ENCODE data around the gene CAV3. TPM values are rescaled to one million over a fixed set of nuclear protein-coding genes. Genes with fewer than 3 reads are reported as not detected.

CAV3 gene
- total RNA-seq, 4 donors from 2014 or later: 12.0 to 19.7 (median 14.3) TPM

DNA sequence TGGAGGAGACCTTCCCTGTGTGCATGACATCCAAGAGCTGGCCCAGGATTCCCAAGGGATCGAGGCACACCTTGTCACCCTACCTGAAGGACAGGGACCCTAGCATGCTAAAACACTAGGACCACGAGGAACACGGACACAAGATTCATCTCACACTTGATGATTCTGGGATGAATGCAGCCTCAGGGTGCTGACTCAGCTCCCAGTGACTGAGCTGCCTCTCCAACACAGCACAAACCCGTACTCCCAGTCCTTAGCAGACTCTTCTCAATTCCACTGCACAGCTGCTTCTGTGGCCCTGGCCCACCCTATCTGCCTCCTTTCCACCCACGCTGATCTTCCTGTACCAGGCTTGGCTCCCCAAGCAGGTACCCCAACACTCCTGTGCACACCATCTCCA lies 44.9 kb downstream of the CAV3 start:
- in situ Hi-C loops (cut with MboI; ENCODE audit: low sequenced_read_pairs in 4 of 4): loop anchor here in 1 of 4 donors (10.0 kb wide), 1 partner anchor 114 kb away; no protein-coding TSS in a partner anchor

DNA sequence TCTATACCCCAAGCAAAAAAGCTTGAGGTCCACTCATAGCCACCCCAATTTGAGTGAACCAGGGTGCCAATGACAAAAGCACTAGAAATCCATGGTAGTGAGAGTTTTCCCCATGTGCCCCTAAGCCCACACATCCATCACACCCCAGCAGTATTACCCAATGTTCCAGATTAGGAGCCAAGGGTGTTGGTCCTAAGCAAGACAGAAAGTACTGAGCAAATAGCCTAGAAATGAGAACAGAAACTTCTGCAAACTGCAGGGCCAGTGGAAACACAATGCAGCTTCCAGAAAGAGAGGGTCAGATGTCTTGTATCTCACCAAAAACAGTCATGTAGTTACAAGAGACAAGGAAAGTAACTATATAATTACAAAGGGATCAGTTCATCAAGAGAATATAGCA lies 46.7 kb downstream of the CAV3 start:
- no peak overlapping the region for H3K4me3 ChIP-seq
- H3K27me3 ChIP-seq: peaks cover 0 to 3% (median 0%) of the 10 kb centered on the region in 3 donors
- no peak overlapping the region for H3K27ac ChIP-seq
- in situ Hi-C loops (cut with MboI; ENCODE audit: low sequenced_read_pairs in 4 of 4) (no loop called here), intact Hi-C loops (cut with DNase I; ENCODE audit: low total_unique reads) (no loop called here)
- no peaks in the 10 kb centered on the region for H3K36me3 ChIP-seq
- no peak for TF ChIP-seq POLR2A (IDR thresholded peaks at IDR 0.05)
- TF ChIP-seq, protein P1, sequence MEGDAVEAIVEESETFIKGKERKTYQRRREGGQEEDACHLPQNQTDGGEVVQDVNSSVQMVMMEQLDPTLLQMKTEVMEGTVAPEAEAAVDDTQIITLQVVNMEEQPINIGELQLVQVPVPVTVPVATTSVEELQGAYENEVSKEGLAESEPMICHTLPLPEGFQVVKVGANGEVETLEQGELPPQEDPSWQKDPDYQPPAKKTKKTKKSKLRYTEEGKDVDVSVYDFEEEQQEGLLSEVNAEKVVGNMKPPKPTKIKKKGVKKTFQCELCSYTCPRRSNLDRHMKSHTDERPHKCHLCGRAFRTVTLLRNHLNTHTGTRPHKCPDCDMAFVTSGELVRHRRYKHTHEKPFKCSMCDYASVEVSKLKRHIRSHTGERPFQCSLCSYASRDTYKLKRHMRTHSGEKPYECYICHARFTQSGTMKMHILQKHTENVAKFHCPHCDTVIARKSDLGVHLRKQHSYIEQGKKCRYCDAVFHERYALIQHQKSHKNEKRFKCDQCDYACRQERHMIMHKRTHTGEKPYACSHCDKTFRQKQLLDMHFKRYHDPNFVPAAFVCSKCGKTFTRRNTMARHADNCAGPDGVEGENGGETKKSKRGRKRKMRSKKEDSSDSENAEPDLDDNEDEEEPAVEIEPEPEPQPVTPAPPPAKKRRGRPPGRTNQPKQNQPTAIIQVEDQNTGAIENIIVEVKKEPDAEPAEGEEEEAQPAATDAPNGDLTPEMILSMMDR (IDR thresholded peaks at IDR 0.05 in 4 of 5, conservative IDR thresholded peaks at IDR 0.05 in 1 of 5): no peak
- no peak for ATAC-seq
- H3K9me3 ChIP-seq: no peaks in the 10 kb centered on the region
- H3K4me1 ChIP-seq: no peaks in the 10 kb centered on the region
- no peak for DNase-seq

More for the DNA sequence above, 44.9 kb downstream of the CAV3 start:
- no peak overlapping the region for H3K4me3 ChIP-seq
- TF ChIP-seq, protein P1 (IDR thresholded peaks at IDR 0.05 in 4 of 5, conservative IDR thresholded peaks at IDR 0.05 in 1 of 5): no peak
- no peak for TF ChIP-seq POLR2A (IDR thresholded peaks at IDR 0.05)
- H3K27ac ChIP-seq: no peak overlapping the region
- DNase-seq (no peak), ATAC-seq (no peak)
- H3K4me1 ChIP-seq: no peaks in the 10 kb centered on the region
- no peaks in the 10 kb centered on the region for H3K36me3 ChIP-seq
- intact Hi-C loops (cut with DNase I; ENCODE audit: low total_unique reads): no loop called here
- H3K27me3 ChIP-seq: peaks cover 0 to 3% (median 0%) of the 10 kb centered on the region in 3 donors
- H3K9me3 ChIP-seq: no peaks in the 10 kb centered on the region

DNA sequence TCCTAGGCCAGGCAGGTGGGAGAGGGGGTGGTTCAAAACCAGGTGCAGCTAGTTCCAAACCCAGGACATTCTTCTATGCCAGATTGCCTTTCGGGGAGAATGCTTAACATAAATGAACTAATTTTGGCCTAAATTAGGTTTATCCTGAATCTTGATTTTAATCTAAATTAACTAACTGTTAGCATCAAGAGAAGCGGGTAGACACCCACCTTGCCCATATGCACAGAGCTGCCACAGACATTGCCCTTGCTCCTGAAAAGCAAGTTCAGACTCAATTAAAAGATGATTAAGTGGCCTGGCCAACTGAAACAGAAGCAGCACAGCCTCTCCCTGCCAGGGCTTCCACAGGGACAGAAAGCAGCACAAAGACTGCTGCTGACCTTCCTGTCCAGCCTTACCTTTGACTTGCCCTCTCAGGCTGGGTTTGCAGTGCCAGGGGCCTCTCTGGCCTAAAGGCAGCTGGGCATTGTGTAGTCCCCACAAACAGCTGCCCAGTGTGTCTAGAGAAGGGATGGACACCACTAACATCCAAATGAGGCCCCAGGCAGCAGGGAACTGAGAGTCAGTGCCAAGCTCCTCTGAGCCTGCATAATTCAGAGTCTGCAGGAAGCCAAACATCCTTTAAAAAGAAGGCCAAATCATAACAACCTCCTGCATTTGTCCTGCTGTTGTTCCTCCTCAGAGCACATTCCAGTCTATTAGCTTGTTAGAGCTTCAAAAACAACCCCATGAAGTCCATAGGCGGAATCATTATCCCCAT lies 51.3 kb downstream of the CAV3 start:
- TF ChIP-seq, protein P1 (IDR thresholded peaks at IDR 0.05 in 4 of 5, conservative IDR thresholded peaks at IDR 0.05 in 1 of 5): no peak
- TF ChIP-seq POLR2A (IDR thresholded peaks at IDR 0.05): no peak
- Histone ChIP-seq H3K4me3 (no peak overlapping the region), H3K27me3 (no peaks in the 10 kb centered on the region), H3K4me1 (no peaks in the 10 kb centered on the region), H3K27ac (no peak overlapping the region), H3K36me3 (no peaks in the 10 kb centered on the region), H3K9me3 (no peaks in the 10 kb centered on the region)
- DNase-seq (no peak), ATAC-seq (no peak)
- intact Hi-C loops (cut with DNase I; ENCODE audit: low total_unique reads) (no loop called here), in situ Hi-C loops (cut with MboI; ENCODE audit: low sequenced_read_pairs in 4 of 4) (no loop called here)

DNA sequence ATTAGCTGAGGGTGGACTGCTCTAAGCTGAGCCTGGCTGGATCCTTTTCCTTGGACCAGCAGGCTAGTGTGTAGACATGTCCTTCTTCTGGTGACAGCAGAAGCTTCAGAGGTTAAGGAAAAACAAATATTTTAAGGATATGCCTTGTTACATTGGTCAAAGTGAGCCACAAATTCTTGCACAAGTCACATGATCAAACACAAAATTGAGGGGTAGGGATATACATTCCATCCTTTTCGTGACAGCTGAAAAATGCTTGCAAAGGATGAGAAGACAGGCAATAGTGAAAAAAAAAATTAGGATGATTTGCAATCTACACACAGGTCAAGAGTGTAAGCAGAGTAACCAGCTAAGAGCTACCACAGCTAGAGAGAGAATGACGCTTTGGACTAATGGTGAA lies 56.9 kb downstream of the CAV3 start:
- in situ Hi-C loops (cut with MboI; ENCODE audit: low sequenced_read_pairs in 4 of 4): no loop called here
- no peaks in the 10 kb centered on the region for H3K9me3 ChIP-seq
- TF ChIP-seq, protein P1 (IDR thresholded peaks at IDR 0.05 in 4 of 5, conservative IDR thresholded peaks at IDR 0.05 in 1 of 5): no peak
- ATAC-seq (no peak), DNase-seq (no peak)
- no peak overlapping the region for H3K27ac ChIP-seq
- no peaks in the 10 kb centered on the region for H3K36me3 ChIP-seq
- intact Hi-C loops (cut with DNase I; ENCODE audit: low total_unique reads): no loop called here
- H3K4me3 ChIP-seq: no peak overlapping the region
- H3K4me1 ChIP-seq: no peaks in the 10 kb centered on the region
- no peaks in the 10 kb centered on the region for H3K27me3 ChIP-seq
